HEK293T (cell line): ENCODE data around the gene RRP8.

Experiments
- ARNT ChIP-seq: fragments of 450-650 bp; IDR thresholded peaks from 2 replicates; pipeline ENCODE4 v1.6.1; 2017; ENCODE audit warnings: mild to moderate bottlenecking
- BHLHE40 ChIP-seq: fragments of 450-650 bp; IDR thresholded peaks from 2 replicates; pipeline ENCODE4 v1.6.1; 2016; ENCODE audit warnings: mild to moderate bottlenecking, moderate library complexity, borderline replicate concordance
- HDGF ChIP-seq: fragments of 450-650 bp; IDR thresholded peaks from 2 replicates; pipeline ENCODE4 v1.6.1; 2017; ENCODE audit warnings: antibody characterized with exemption, borderline replicate concordance
- NFRKB ChIP-seq: fragments of 450-650 bp; IDR thresholded peaks from 2 replicates; pipeline ENCODE4 v1.6.1; 2016; ENCODE audit warnings: mild to moderate bottlenecking, moderate library complexity
- SP1 ChIP-seq: fragments of 450-650 bp; IDR thresholded peaks from 2 replicates; pipeline ENCODE4 v1.6.1; 2017

- TF ChIP-seq NFRKB, result no peak
- no peak for TF ChIP-seq HDGF
- no peak for TF ChIP-seq ARNT
- TF ChIP-seq BHLHE40, result no peak
- TF ChIP-seq SP1, result no peak
These were observed 54.8 kb downstream of the RRP8 start for GRCh38 chr11:6548641-6549040.
